Measurements from ENCODE around the gene MUC12.
"Not testable (repeated sequence)": the region's sequence is repeated elsewhere in the genome, so short reads cannot be mapped to it uniquely, and the experiment has no call there.

The MUC12 gene

DNA sequence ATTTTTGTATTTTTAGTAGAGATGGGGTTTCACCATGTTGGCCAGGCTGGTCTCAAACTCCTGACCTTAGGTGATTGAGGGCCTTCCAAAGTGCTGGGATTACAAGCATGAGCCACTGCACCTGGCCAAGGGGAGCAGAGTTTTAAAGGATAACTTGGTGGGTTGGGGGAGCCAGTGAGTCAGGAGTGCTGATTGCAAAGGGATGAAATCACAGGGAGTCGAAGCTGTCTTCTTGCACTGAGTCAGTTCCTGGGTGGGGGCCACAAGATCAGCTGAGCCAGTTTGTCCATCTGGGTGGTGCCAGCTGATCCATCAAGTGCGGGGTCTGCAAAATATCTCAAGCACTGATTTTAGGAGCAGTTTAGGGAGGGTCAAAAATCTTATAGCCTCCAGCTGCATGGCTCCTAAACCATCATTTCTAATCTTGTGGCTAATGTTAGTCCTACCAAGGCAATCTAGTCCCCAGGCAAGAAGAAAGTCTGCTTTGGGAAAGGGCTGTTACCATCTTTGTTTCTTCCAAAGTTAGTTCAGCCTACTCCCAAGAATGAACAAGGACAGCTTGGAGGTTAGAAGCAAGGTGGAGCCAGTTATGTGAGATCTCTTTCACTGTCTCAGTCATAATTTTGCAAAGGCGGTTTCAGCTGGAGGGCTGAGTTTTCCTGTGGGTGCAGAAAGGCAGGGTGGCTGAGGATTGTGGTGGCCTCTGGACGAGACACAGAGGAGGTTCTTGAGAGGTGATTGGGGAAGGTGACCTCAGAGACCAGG is 15.8 kb downstream of the MUC12 start:
- not testable (repeated sequence) for H3K27me3 ChIP-seq (replicated peaks; ENCODE audit: control insufficient read depth, insufficient read depth, low read length, poor library complexity, severe bottlenecking); H3K27ac ChIP-seq (ENCODE audit: insufficient read depth, low read length, poor library complexity, severe bottlenecking); H3K4me1 ChIP-seq (ENCODE audit: control insufficient read depth, insufficient read depth, low read length, poor library complexity, severe bottlenecking); H3K36me3 ChIP-seq (ENCODE audit: control insufficient read depth, insufficient read depth, low read length); H3K4me3 ChIP-seq (ENCODE audit: insufficient read depth, low read depth, low read length, poor library complexity, severe bottlenecking); DNase-seq; H3K9me3 ChIP-seq (ENCODE audit: control insufficient read depth, low read length)

DNA sequence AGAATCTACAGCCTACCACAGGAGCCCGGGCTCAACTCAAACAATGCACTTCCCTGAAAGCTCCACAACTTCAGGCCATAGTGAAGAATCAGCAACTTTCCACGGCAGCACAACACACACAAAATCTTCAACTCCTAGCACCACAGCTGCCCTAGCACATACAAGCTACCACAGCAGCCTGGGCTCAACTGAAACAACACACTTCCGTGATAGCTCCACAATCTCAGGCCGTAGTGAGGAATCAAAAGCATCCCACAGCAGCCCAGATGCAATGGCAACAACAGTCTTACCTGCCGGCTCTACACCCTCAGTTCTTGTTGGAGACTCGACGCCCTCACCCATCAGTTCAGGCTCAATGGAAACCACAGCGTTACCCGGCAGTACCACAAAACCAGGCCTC is 22.3 kb downstream of the MUC12 start:
- Histone ChIP-seq H3K4me3 (ENCODE audit: insufficient read depth, low read depth, low read length, poor library complexity, severe bottlenecking) (no peak overlapping the region), H3K27ac (ENCODE audit: insufficient read depth, low read length, poor library complexity, severe bottlenecking) (no peak overlapping the region), H3K27me3 (replicated peaks; ENCODE audit: control insufficient read depth, insufficient read depth, low read length, poor library complexity, severe bottlenecking) (no peaks in the 10 kb centered on the region), H3K4me1 (ENCODE audit: control insufficient read depth, insufficient read depth, low read length, poor library complexity, severe bottlenecking) (no peaks in the 10 kb centered on the region), H3K36me3 (ENCODE audit: control insufficient read depth, insufficient read depth, low read length) (no peaks in the 10 kb centered on the region), H3K9me3 (ENCODE audit: control insufficient read depth, low read length) (no peaks in the 10 kb centered on the region)
- no peak for DNase-seq

DNA sequence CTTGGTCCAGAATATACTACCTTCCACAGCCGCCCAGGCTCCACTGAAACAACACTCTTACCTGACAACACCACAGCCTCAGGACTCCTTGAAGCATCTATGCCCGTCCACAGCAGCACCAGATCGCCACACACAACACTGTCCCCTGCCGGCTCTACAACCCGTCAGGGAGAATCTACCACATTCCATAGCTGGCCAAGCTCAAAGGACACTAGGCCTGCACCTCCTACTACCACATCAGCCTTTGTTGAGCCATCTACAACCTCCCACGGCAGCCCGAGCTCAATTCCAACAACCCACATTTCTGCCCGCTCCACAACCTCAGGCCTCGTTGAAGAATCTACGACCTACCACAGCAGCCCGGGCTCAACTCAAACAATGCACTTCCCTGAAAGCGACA is 22.9 kb downstream of the MUC12 start:
- not testable (repeated sequence) for H3K4me1 ChIP-seq (ENCODE audit: control insufficient read depth, insufficient read depth, low read length, poor library complexity, severe bottlenecking); H3K4me3 ChIP-seq (ENCODE audit: insufficient read depth, low read depth, low read length, poor library complexity, severe bottlenecking); DNase-seq; H3K36me3 ChIP-seq (ENCODE audit: control insufficient read depth, insufficient read depth, low read length); H3K27ac ChIP-seq (ENCODE audit: insufficient read depth, low read length, poor library complexity, severe bottlenecking); H3K9me3 ChIP-seq (ENCODE audit: control insufficient read depth, low read length); H3K27me3 ChIP-seq (replicated peaks; ENCODE audit: control insufficient read depth, insufficient read depth, low read length, poor library complexity, severe bottlenecking)

DNA sequence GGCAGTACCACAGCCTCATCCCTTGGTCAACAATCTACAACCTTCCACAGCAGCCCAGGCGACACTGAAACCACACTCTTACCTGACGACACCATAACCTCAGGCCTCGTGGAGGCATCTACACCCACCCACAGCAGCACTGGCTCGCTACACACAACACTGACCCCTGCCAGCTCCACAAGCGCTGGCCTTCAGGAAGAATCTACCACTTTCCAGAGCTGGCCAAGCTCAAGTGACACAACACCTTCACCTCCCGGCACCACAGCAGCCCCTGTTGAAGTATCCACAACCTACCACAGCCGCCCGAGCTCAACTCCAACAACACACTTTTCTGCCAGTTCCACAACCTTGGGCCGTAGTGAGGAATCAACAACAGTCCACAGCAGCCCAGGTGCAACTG is 25.3 kb downstream of the MUC12 start:
- DNase-seq; H3K36me3 ChIP-seq (ENCODE audit: control insufficient read depth, insufficient read depth, low read length): not testable (repeated sequence)

DNA sequence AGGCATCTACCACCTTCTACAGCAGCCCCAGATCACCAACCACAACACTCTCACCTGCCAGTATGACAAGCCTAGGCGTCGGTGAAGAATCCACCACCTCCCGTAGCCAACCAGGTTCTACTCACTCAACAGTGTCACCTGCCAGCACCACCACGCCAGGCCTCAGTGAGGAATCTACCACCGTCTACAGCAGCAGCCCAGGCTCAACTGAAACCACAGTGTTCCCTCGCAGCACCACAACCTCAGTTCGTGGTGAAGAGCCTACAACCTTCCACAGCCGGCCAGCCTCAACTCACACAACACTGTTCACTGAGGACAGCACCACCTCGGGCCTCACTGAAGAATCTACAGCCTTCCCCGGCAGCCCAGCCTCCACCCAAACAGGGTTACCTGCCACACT is 29.2 kb downstream of the MUC12 start:
- not testable (repeated sequence) for H3K27me3 ChIP-seq (replicated peaks; ENCODE audit: control insufficient read depth, insufficient read depth, low read length, poor library complexity, severe bottlenecking); H3K36me3 ChIP-seq (ENCODE audit: control insufficient read depth, insufficient read depth, low read length); DNase-seq; H3K9me3 ChIP-seq (ENCODE audit: control insufficient read depth, low read length); H3K4me1 ChIP-seq (ENCODE audit: control insufficient read depth, insufficient read depth, low read length, poor library complexity, severe bottlenecking); H3K4me3 ChIP-seq (ENCODE audit: insufficient read depth, low read depth, low read length, poor library complexity, severe bottlenecking); H3K27ac ChIP-seq (ENCODE audit: insufficient read depth, low read length, poor library complexity, severe bottlenecking)

More for the DNA sequence above, 25.3 kb downstream of the MUC12 start:
- not testable (repeated sequence) for H3K27me3 ChIP-seq (replicated peaks; ENCODE audit: control insufficient read depth, insufficient read depth, low read length, poor library complexity, severe bottlenecking); H3K27ac ChIP-seq (ENCODE audit: insufficient read depth, low read length, poor library complexity, severe bottlenecking); H3K4me3 ChIP-seq (ENCODE audit: insufficient read depth, low read depth, low read length, poor library complexity, severe bottlenecking); H3K9me3 ChIP-seq (ENCODE audit: control insufficient read depth, low read length); H3K4me1 ChIP-seq (ENCODE audit: control insufficient read depth, insufficient read depth, low read length, poor library complexity, severe bottlenecking)

DNA sequence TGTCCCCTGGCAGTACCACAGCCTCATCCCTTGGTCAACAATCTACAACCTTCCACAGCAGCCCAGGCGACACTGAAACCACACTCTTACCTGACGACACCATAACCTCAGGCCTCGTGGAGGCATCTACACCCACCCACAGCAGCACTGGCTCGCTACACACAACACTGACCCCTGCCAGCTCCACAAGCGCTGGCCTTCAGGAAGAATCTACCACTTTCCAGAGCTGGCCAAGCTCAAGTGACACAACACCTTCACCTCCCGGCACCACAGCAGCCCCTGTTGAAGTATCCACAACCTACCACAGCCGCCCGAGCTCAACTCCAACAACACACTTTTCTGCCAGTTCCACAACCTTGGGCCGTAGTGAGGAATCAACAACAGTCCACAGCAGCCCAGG is 30.0 kb downstream of the MUC12 start:
- not testable (repeated sequence) for H3K4me3 ChIP-seq (ENCODE audit: insufficient read depth, low read depth, low read length, poor library complexity, severe bottlenecking); H3K4me1 ChIP-seq (ENCODE audit: control insufficient read depth, insufficient read depth, low read length, poor library complexity, severe bottlenecking); H3K27ac ChIP-seq (ENCODE audit: insufficient read depth, low read length, poor library complexity, severe bottlenecking); H3K36me3 ChIP-seq (ENCODE audit: control insufficient read depth, insufficient read depth, low read length); H3K27me3 ChIP-seq (replicated peaks; ENCODE audit: control insufficient read depth, insufficient read depth, low read length, poor library complexity, severe bottlenecking); H3K9me3 ChIP-seq (ENCODE audit: control insufficient read depth, low read length); DNase-seq

DNA sequence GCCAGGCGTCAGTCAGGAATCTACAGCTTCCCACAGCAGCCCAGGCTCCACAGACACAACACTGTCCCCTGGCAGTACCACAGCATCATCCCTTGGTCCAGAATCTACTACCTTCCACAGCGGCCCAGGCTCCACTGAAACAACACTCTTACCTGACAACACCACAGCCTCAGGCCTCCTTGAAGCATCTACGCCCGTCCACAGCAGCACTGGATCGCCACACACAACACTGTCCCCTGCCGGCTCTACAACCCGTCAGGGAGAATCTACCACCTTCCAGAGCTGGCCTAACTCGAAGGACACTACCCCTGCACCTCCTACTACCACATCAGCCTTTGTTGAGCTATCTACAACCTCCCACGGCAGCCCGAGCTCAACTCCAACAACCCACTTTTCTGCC is 30.7 kb downstream of the MUC12 start:
- H3K36me3 ChIP-seq (ENCODE audit: control insufficient read depth, insufficient read depth, low read length); H3K9me3 ChIP-seq (ENCODE audit: control insufficient read depth, low read length); DNase-seq; H3K4me3 ChIP-seq (ENCODE audit: insufficient read depth, low read depth, low read length, poor library complexity, severe bottlenecking); H3K4me1 ChIP-seq (ENCODE audit: control insufficient read depth, insufficient read depth, low read length, poor library complexity, severe bottlenecking); H3K27ac ChIP-seq (ENCODE audit: insufficient read depth, low read length, poor library complexity, severe bottlenecking); H3K27me3 ChIP-seq (replicated peaks; ENCODE audit: control insufficient read depth, insufficient read depth, low read length, poor library complexity, severe bottlenecking): not testable (repeated sequence)

DNA sequence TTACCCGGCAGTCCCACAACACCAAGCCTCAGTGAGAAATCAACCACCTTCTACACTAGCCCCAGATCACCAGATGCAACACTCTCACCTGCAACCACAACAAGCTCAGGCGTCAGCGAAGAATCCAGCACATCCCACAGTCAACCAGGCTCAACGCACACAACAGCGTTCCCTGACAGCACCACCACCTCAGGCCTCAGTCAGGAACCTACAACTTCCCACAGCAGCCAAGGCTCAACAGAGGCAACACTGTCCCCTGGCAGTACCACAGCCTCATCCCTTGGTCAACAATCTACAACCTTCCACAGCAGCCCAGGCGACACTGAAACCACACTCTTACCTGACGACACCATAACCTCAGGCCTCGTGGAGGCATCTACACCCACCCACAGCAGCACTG is 33.0 kb downstream of the MUC12 start:
- not testable (repeated sequence) for H3K4me1 ChIP-seq (ENCODE audit: control insufficient read depth, insufficient read depth, low read length, poor library complexity, severe bottlenecking); DNase-seq; H3K27ac ChIP-seq (ENCODE audit: insufficient read depth, low read length, poor library complexity, severe bottlenecking); H3K36me3 ChIP-seq (ENCODE audit: control insufficient read depth, insufficient read depth, low read length); H3K27me3 ChIP-seq (replicated peaks; ENCODE audit: control insufficient read depth, insufficient read depth, low read length, poor library complexity, severe bottlenecking); H3K9me3 ChIP-seq (ENCODE audit: control insufficient read depth, low read length); H3K4me3 ChIP-seq (ENCODE audit: insufficient read depth, low read depth, low read length, poor library complexity, severe bottlenecking)

DNA sequence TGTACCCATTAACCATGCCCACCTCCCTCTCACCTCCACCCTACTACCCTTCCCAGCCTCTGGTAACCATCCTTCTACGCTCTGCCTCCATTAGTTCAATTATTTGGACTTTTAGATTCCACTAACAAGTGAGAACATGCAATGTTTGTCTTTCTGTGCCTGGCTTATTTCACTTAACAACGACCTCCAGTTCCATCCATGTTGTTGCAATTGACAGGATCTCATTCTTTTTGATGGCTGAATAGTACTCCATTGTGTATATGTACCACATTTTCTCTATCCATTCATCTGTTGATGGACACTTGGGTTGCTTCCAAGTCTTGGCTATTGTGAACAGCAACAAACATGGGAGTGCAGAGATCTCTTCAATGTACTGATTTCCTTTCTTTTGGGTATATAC is 38.0 kb downstream of the MUC12 start:
- not testable (repeated sequence) for H3K4me3 ChIP-seq (ENCODE audit: insufficient read depth, low read depth, low read length, poor library complexity, severe bottlenecking); H3K4me1 ChIP-seq (ENCODE audit: control insufficient read depth, insufficient read depth, low read length, poor library complexity, severe bottlenecking); H3K36me3 ChIP-seq (ENCODE audit: control insufficient read depth, insufficient read depth, low read length); H3K27ac ChIP-seq (ENCODE audit: insufficient read depth, low read length, poor library complexity, severe bottlenecking); H3K27me3 ChIP-seq (replicated peaks; ENCODE audit: control insufficient read depth, insufficient read depth, low read length, poor library complexity, severe bottlenecking); DNase-seq; H3K9me3 ChIP-seq (ENCODE audit: control insufficient read depth, low read length)

DNA sequence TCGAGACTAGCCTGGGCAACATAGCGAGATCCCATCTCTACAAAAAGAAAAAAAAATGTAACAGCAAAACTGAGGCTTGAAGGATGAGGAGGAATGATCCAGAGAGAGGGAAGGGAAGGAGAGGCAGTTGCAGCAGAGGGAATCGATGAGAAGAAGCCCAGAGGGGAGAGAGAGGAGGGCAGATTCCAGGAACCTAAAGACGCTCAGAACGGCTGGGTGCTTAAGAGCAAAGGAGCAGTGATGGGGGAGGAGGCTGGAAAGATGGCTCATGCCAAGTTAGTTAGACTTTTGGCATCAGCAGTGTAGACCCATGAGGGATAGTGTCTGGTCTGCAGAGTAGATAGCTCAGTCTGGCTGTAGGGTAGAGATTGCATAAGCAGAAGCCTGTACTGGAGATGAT is 40.3 kb downstream of the MUC12 start:
- H3K27me3 ChIP-seq (replicated peaks; ENCODE audit: control insufficient read depth, insufficient read depth, low read length, poor library complexity, severe bottlenecking), result no peaks in the 10 kb centered on the region
- no peak overlapping the region for H3K27ac ChIP-seq (ENCODE audit: insufficient read depth, low read length, poor library complexity, severe bottlenecking)
- no peak for DNase-seq
- H3K4me1 ChIP-seq (ENCODE audit: control insufficient read depth, insufficient read depth, low read length, poor library complexity, severe bottlenecking), result no peaks in the 10 kb centered on the region
- H3K4me3 ChIP-seq (ENCODE audit: insufficient read depth, low read depth, low read length, poor library complexity, severe bottlenecking), result no peak overlapping the region
- no peaks in the 10 kb centered on the region for H3K36me3 ChIP-seq (ENCODE audit: control insufficient read depth, insufficient read depth, low read length)
- H3K9me3 ChIP-seq (ENCODE audit: control insufficient read depth, low read length), result no peaks in the 10 kb centered on the region
